HG03139 (cell line): Measurements from ENCODE around the gene PACSIN2.

ENCODE experiments used
- ATAC-seq: cut with Tn5 transposase; IDR thresholded peaks from one replicate; pipeline ENCODE4 v1.9.1; 2021; ENCODE audit not compliant: unreplicated experiment

Gene PACSIN2

GRCh38 chr22:42889304-42889703, 125.6 kb downstream of the PACSIN2 start:
- ATAC-seq: peak; percentile 48

GRCh38 chr22:42887523-42888507, 127.1 kb downstream of the PACSIN2 start:
- no peak for ATAC-seq

DNA sequence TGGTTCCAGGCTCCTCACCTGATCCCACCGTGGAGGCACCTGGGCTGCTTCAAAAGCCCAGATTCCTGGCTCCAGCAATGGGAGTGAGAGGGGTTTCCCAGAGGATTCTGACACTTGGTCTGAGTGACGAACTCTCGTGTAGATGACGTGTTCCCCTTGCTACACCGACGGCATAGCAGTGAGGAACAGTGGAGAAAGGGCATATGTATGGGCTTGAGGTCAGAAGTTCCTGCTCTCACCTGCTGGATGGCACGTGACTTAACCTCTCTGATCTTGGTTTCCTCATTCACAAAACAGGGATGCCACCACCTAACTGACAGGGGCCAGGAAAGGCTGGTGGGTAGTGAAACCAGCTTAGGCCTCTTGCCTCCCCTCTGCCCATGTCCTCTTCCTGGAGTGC, 127.8 kb downstream of the PACSIN2 start:
- ATAC-seq: no peak

- no peak for ATAC-seq
Measured at GRCh38 chr22:42885446-42885845, 129.5 kb downstream of the PACSIN2 start.

GRCh38 chr22:42884616-42885375, 130.2 kb downstream of the PACSIN2 start:
- no peak for ATAC-seq

- ATAC-seq: no peak
Measured at GRCh38 chr22:42883970-42884369, 131.0 kb downstream of the PACSIN2 start.

DNA sequence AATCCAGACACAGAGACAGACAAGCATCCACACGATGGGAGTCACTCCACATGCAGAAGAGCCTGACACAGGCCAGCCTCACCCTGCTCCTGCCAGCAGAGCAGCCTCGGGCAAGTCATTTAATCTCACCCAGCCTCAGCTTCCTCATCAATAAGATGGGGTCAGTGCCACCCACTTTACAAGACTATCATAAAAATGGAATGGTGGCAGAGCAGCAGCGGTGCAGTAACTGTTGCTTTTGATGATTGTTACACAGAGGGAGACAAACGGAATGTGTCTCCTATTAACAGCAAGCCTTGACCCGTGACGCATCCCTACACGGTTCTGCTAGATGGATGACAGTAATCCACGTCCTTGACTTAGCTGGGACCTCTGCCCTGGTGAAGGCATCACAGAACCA, 131.8 kb downstream of the PACSIN2 start:
- no peak for ATAC-seq

DNA sequence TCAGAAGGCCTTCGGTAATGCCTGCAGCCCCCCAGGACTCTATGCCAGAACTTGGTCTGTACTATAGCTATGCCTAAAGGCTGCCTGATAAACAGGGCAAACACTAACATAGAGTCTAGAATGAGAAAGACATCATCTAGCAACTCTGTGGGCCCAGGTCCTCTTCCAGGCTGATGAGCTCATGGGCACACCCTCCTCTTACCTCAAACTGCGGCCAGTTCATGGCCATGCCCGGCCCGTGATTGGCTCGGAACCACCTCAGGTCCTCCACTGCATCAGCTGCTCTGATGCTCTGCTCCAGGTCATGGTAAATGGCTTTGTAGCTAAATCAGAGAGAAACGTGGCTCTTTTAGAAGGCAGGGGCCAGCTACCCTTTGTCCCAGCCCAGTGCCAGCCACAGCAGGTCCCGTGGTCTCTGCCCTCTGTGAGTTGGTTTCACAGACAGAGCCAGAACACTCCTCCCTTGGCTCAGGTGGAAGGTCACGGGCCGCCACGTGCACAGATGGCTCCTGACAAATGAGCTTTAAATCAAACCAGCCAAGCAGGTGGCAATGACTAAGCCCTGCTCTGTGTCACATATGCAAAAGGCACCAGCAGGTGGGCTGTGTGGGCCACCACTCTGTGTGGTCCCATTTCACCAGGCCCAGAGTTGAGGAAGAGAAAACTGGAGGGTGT, 132.8 kb downstream of the PACSIN2 start:
- no peak for ATAC-seq

- no peak for ATAC-seq
Measured at GRCh38 chr22:42881298-42881697, 133.7 kb downstream of the PACSIN2 start.

DNA sequence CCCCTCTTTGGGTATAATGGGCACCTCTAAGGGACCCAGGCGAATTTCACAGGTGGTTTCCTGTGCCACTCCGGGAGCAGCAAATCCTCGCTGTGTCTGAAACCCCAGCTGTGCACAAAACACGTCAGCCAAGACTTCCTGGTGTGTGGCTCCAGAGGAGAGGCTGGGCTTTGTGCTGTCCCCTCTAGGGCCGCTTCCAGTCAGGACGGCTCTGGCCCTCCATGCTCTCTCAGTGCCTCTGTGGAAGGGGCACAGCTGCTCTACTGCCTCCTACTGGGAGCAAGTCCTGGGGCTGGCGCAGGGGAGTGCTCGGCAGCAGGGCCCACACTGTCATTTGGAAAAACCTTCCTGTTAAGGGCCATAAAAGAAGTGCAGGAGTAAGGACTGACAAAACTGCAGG, 134.1 kb downstream of the PACSIN2 start:
- ATAC-seq: no peak

DNA sequence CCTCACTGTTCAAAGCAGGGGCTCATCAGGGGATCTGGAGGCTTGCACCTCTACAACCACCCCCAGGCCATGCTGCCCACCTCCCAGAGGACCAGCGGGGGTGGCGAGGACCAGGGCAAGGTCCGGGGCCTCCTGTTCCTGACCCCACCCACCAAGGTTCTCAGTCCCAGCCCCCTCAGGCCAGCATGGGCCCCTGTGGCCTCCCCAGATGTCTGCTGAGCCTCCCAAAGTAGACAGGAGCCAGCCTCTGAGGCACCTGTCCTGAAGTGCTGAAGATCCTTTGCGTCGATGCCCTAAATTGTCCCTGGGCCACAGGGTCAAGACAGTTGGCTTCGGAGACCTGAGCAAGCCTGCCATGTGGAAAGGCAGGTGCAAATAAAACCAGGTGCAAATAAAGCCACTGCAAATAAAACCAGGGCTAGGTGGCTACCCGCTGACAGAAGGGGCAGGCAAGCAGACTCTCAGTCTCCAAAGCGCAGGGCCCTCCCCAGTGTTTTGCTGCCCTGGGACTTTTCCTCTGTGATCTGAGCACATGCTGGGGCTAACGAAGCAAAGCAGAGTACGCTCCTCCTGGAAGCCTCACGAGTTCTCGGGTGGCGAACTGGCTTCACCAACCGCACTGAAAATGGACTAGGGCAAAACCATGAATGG, 135.5 kb downstream of the PACSIN2 start:
- no peak for ATAC-seq

DNA sequence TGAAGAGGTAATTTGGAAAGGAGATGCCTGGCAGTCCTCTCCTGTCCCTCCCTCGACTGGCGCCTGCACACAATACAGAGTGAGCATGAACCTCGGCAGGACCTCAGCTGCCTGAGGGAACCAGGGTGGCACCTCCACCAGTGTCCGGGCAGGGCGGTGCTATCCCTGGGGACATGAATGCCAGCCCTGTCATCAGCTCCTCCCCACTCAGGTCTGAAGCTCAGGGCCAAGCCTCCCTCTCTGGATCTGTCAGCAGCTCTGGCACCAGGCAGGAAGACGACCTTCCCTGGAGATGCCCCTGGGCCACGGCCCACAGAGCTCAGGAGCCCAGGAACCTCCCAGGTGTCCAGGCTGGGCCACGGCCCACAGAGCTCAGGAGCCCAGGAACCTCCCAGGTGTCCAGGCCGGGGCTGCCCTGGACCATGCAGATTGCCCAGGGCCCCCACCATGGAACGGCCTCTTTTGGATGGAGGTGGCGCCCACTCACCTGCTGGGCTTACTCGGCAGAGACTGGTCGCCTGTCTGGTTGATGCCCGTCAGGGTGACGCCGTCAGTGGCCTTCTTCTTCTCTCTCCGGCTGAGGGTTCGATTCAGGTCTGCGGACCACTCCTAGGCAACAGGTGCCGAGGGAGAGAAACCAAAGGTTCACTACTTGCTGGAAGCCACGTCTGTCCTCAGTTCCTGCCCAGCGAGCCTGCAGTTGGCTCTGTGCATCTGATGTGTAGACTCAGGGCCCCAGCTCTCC, 136.2 kb downstream of the PACSIN2 start:
- no peak for ATAC-seq

DNA sequence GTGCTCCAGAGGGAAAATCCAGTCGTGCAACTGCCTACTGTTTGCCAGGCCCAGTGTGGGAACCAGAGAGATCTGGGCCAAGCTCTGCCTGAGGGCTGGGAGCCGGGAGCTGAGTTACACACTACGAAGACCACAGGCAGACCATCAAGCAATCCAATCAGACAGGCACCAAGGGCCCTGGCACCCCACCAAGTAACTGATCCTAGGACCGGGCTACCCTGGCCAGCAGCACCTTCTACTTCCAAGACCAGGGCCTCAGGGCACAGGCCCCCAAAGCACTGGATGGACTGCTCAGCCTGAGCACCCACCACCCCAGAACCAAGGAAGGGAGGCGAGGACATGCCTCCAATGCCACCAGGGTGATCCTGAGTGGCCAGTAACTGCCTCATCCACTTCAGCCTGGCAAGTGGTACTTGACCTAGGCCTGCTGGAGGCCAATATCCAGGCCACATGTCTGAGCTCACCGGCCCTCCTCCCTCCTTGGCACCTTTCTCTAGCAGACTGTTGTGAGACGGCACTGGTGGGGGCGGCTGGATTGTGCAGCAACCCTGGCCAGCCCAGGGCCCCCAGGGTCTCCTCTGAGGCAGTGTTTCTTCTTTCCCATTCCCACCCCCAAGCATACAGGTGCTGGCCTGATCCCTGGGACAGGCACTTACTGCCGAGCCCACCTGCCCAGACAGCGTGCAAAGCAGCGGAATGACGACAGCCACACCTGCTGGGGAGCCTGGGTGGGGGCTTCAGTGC, 137.2 kb downstream of the PACSIN2 start:
- no peak for ATAC-seq

DNA sequence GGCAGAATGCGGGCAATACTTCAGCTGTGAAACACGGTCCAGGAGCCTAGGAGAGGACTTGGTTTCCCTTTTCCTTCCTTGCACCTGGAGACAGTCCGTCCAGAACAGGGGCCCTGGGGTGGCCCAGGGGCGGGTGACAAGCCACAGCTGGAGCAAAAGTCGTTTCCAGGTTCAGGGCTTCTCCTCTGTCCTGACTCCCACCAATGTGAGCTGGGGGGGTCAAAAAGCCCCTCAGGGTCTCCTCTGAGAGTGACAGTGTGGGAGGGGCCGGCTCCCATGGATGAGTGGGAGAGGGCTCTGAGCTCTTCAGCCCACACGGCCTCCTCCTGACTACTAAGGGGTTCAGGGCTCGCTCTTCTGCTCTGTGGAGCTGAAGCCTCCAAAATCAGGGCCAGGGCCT, 137.8 kb downstream of the PACSIN2 start:
- ATAC-seq: no peak

DNA sequence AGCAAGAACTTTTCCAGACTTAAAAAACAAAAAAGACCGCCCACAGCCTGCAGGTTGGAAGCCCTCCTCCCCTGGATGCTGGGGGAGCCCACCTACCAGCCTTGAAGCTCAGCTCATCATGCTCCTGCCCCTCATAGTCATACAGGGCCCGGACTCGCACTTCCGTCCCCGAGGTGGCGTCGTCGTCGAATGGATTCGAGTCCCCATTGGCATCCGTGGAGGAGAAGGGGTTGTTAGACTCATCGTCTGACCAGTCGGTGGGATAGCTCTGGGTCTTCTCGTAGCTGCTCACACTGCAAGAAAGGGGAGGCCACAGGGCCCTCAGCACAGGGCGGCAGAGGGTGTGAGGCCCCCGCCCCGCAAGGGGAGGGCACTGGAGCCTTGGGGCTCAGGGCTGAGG, 138.9 kb downstream of the PACSIN2 start:
- ATAC-seq: no peak

GRCh38 chr22:42874010-42874409, 140.9 kb downstream of the PACSIN2 start:
- ATAC-seq: no peak

DNA sequence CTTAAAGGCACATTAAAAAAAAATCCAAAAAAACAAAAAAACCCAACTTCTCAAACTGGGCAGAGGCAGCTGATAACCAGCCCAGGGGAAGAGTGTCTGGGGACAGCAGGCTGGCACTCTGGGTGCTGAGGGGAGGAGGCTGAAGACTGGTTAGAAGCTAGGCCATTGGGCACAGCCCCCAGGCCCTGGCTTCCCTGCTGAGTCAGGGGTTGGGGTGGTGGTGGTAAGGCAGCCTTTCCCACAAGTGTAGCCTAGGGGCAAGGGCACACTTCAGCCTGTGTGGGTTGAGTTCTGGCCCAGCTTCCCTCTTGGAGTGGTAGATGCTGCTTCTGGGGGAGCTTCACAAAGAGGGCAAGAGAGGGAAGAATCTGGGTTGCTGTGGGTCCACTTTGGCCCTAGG, 141.6 kb downstream of the PACSIN2 start:
- ATAC-seq: no peak

DNA sequence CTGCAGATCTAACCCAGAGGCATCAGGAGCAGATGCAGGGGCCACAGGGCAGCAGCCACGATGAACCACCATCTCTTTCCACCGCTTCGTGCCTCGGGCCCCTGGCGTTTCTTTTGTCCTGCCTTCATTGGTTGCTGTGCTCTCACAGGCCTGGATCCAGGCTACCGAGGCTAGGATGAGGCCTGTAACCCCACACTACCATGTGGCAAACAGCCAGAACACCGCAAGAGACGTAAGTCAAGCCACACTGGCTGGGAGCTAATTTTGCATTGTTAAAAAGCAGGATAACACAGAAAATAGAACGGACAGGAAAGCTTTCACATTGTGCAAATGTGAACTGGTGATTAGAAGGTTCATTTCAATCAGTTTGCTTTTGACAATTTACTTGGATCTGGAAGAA, 142.1 kb downstream of the PACSIN2 start:
- no peak for ATAC-seq
